K562 (cell line): Measurements from ENCODE around the gene GADD45G. TPM values are rescaled to one million over a fixed set of nuclear protein-coding genes. Genes with fewer than 3 reads are reported as not detected.

Source experiments
- ATAC-seq: fragments of 200-7000 bp; cut with Tn5 transposase; 3 replicates; pipeline ENCODE4 v1.9.1; 2020; ENCODE audit warnings: moderate library complexity
- BruUV-seq: library from RNA; stranded (reverse); fragments of 400-500 nt; replicated peaks from 2 replicates; lab custom pipeline; 2021; lab: Mats Ljungman, UMichigan
- CTCF ChIA-PET: fragments of 300-600 bp; formaldehyde crosslinking; extraction: SDS; loops from one replicate; lab custom pipeline; 2021; ENCODE audit warnings: low intra/inter-chr PET ratio; lab: Yijun Ruan, JAX
- POLR2A ChIA-PET: fragments of 300-600, 350-650 bp; sonication (Branson Sonifier 250); formaldehyde crosslinking; extraction: SDS; loops from one replicate; lab custom pipeline; 2021; ENCODE audit warnings: antibody characterized with exemption, inconsistent platforms; lab: Yijun Ruan, JAX
- DNase-seq, 4 experiments: peaks; one replicate each; pipeline versions ENCODE4 v3.0.0 to v3.0.0-alpha.2; 2011 to 2018; ENCODE audit warnings: low spot score in 3 of 4, mixed read lengths in 3 of 4; ENCODE audit errors: extremely low read depth in 1 of 4
- FAIRE-seq: peaks from 2 replicates; lab custom pipeline; 2011; peaks lifted over from hg19 to GRCh38; lab: Jason Lieb, UNC
- H2AFZ ChIP-seq: 2 replicates; pipeline ENCODE4 v1.6.0; 2011; ENCODE audit warnings: low read depth, low read length, control low read depth, inconsistent platforms
- H3K27ac ChIP-seq: fragments of 200-600 bp; 3 replicates; pipeline ENCODE4 v1.8.0; 2011; ENCODE audit warnings: low read depth, mild to moderate bottlenecking, control low read depth, inconsistent platforms, low read length, moderate library complexity, mixed read lengths; ENCODE audit errors: extremely low read depth
- H3K27me3 ChIP-seq, 2 experiments: fragments of 300-600 bp in 1 of 2; 2 replicates in 1 of 2; 3 replicates in 1 of 2; pipeline versions ENCODE4 v1.6.0 to v1.8.0; 2011; ENCODE audit warnings: inconsistent platforms in 2 of 2, low read length in 2 of 2, mild to moderate bottlenecking in 1 of 2, mixed read lengths in 1 of 2, moderate library complexity in 1 of 2; ENCODE audit not compliant: control insufficient read depth in 2 of 2, insufficient read depth in 2 of 2
- H3K36me3 ChIP-seq: fragments of 300-600 bp; 3 replicates; pipeline ENCODE4 v1.8.0; 2011; ENCODE audit warnings: mild to moderate bottlenecking, low read length, inconsistent platforms; ENCODE audit not compliant: control insufficient read depth, insufficient read depth
- H3K4me1 ChIP-seq, 2 experiments: fragments of 200-600 bp in 1 of 2; replicated peaks in 1 of 2; 2 replicates in 1 of 2; 3 replicates in 1 of 2; pipeline versions ENCODE4 v1.5.1 to v1.8.0; 2011; ENCODE audit warnings: inconsistent platforms in 2 of 2, low read length in 2 of 2, mild to moderate bottlenecking in 1 of 2, mixed read lengths in 1 of 2, moderate library complexity in 1 of 2; ENCODE audit not compliant: control insufficient read depth in 2 of 2, insufficient read depth in 2 of 2
- H3K4me2 ChIP-seq: 2 replicates; pipeline ENCODE4 v1.6.1; 2011; ENCODE audit warnings: low read length, control low read depth, inconsistent platforms, mixed read lengths; ENCODE audit not compliant: insufficient read depth
- H3K4me3 ChIP-seq: fragments of 200-600 bp; sonication (generic), shearing (Covaris generic); 2 replicates; pipeline ENCODE4 v1.5.1; 2016; ENCODE audit warnings: control low read depth, inconsistent platforms
- H3K79me2 ChIP-seq: fragments of 200-600 bp; 3 replicates; pipeline ENCODE4 v1.8.0; 2011; ENCODE audit warnings: low read length, inconsistent platforms; ENCODE audit not compliant: control insufficient read depth, insufficient read depth
- H3K9ac ChIP-seq, 2 experiments: 2 replicates each; pipeline versions ENCODE4 v1.6.0 to v1.6.1; 2011; ENCODE audit warnings: low read depth in 2 of 2, low read length in 2 of 2, control low read depth in 1 of 2, inconsistent platforms in 1 of 2, mild to moderate bottlenecking in 1 of 2, mixed read lengths in 1 of 2; ENCODE audit not compliant: insufficient read depth in 1 of 2
- H3K9me1 ChIP-seq: one replicate; pipeline ENCODE4 v1.6.0; 2011; ENCODE audit warnings: inconsistent platforms, mild to moderate bottlenecking, low read length, moderate library complexity; ENCODE audit not compliant: control insufficient read depth, insufficient read depth
- H3K9me3 ChIP-seq: replicated peaks from 2 replicates; pipeline ENCODE4 v1.5.1; 2011; ENCODE audit warnings: low read depth, low read length, inconsistent platforms; ENCODE audit not compliant: control insufficient read depth, insufficient read depth
- H4K20me1 ChIP-seq: replicated peaks from 2 replicates; pipeline ENCODE4 v1.6.1; 2011; ENCODE audit warnings: low read length, inconsistent platforms, mixed read lengths; ENCODE audit not compliant: control insufficient read depth, insufficient read depth
- CEBPG ChIP-seq, 3 experiments: fragments of 200-800 bp in 1 of 3; sonication (Bioruptor generic) in 1 of 3; sonication (generic) in 1 of 3; formaldehyde crosslinking in 1 of 3; IDR thresholded peaks in 2 of 3; conservative IDR thresholded peaks in 1 of 3; 2 replicates each; pipeline versions ENCODE4 v1.6.1 to v1.8.0; 2016 to 2022; ENCODE audit warnings: missing compliant biosample characterization in 2 of 3, missing genetic modification characterization in 2 of 3, mild to moderate bottlenecking in 1 of 3, missing genetic modification reagents in 1 of 3
- FOS ChIP-seq: IDR thresholded peaks from 3 replicates; pipeline ENCODE4 v1.6.1; 2011; ENCODE audit not compliant: insufficient read length; ENCODE audit errors: extremely low read depth
- GATAD2B ChIP-seq: fragments of 450-650 bp; IDR thresholded peaks from 2 replicates; pipeline ENCODE4 v1.6.1; 2017; ENCODE audit warnings: mild to moderate bottlenecking, borderline replicate concordance
- ZBTB34 ChIP-seq: fragments of 250-450 bp; sonication (Bioruptor Pico); IDR thresholded peaks from 2 replicates; pipeline ENCODE4 v1.8.0; 2021; ENCODE audit warnings: mild to moderate bottlenecking, moderate library complexity
- WGBS: fragments of 100-300 bp; shearing (Covaris generic); methylation state at CpG from one replicate; pipeline ENCODE4 v1.1.6; 2016; ENCODE audit warnings: low coverage, mixed read lengths; ENCODE audit not compliant: insufficient coverage; ENCODE audit errors: missing lambda C conversion rate; 5-methylcytosine and 5-hydroxymethylcytosine counted together
- in situ Hi-C: fragments of 300-500 bp; cut with MboI; formaldehyde crosslinking; loops from 4 replicates; pipeline ENCODE4 v1.15.0; 2018; ENCODE audit warnings: inconsistent platforms, mixed read lengths
- intact Hi-C: fragments of 100-400 bp; cut with micrococcal nuclease; formaldehyde crosslinking; loops from 2 replicates; pipeline ENCODE4 v1.14.2; 2022
- polyA plus RNA-seq, 8 experiments: library from polyadenylated mRNA; depleted of rRNA in 4 of 8; stranded (reverse) in 5 of 8; unstranded in 3 of 8; fragments of >200 nt; fragmentation: Nextera tagmentation in 2 of 8; fragmentation: Illumina TruSeq in 1 of 8; extraction: Ambion mirVana in 2 of 8; extraction: Trizol in 1 of 8; gene quantifications; 2 replicates each; pipeline versions ENCODE4 v1.2.1 to v1.2.3, GENCODE V29; 2011 to 2014; ENCODE audit warnings: inconsistent platforms in 1 of 8, missing spikeins in 1 of 8
- total RNA-seq, 7 experiments: library from RNA; depleted of rRNA in 6 of 7; stranded (reverse); fragments of >200 nt in 6 of 7; fragmentation: Illumina TruSeq in 2 of 7; extraction: Trizol in 2 of 7; gene quantifications; 2 replicates each; pipeline versions ENCODE4 v1.2.1 to v1.2.3, GENCODE V29; 2011 to 2021; ENCODE audit warnings: low replicate concordance in 1 of 7

GADD45G gene
- total and polyA plus RNA-seq, 9 of the 15 experiments (the other 6 are each of a cell fraction or from before 2014, with no cell fraction given) = 0.20 to 0.34 TPM; not detected in 7

GRCh38 chr9:89638893-89639292 lies 34.1 kb downstream of the GADD45G start:
- Histone ChIP-seq H3K9ac (no peak overlapping the region), H3K4me2 (no peak overlapping the region), H3K9me1 (no peaks in the 10 kb centered on the region), H3K36me3 (no peaks in the 10 kb centered on the region), H3K79me2 (no peaks in the 10 kb centered on the region), H3K27ac (no peak overlapping the region), H4K20me1 (no peaks in the 10 kb centered on the region), H3K4me1 (no peaks in the 10 kb centered on the region; a peak in 1 of 5 replicates), H3K9me3 (no peaks in the 10 kb centered on the region), H3K4me3 (no peak overlapping the region), H2AFZ (no peak overlapping the region), H3K27me3 (peaks cover 0 to 33% of the 10 kb centered on the region in 2 experiments; a peak in 2 of 5 replicates)
- in situ Hi-C loops (no loop called here), intact Hi-C loops (no loop called here)
- ATAC-seq (no peak), FAIRE-seq (no peak), DNase-seq (no peak)
- 2% methylated on average over 4 of the region's 5 CpGs for WGBS
- POLR2A ChIA-PET = interaction anchor here (1.0 kb wide), 1 partner anchor 10 kb away, joined by 3 read pairs; no protein-coding TSS in a partner anchor
- TF ChIP-seq FOS (no peak), GATAD2B (no peak), ZBTB34 (CRISPR knock-in tag) (no peak), CEBPG (CRISPR knock-in tag; IDR thresholded peaks at IDR 0.05) (no peak), CEBPG (tag; conservative IDR thresholded peaks at IDR 0.05 in 1 of 2, IDR thresholded peaks at IDR 0.05 in 1 of 2) (no peak)
- CTCF ChIA-PET = no interaction called here
- no TSS peak for BruUV-seq
